Activated CD8-positive, alpha-beta T cell treated with anti-CD3 and anti-CD28 coated beads, Interleukin-2, amount 10 ng/mL, durations not matched to agents 7 days and 5 days (primary cell): ENCODE results near the gene UBE3C. TPM values are rescaled to one million over a fixed set of nuclear protein-coding genes. Genes with fewer than 3 reads are reported as not detected.

Experiments
- ATAC-seq: fragments of 150-1000 bp; cut with Tn5 transposase; one replicate; pipeline ENCODE4 v1.10.0; 2021; ENCODE audit warnings: moderate library complexity
- CTCF ChIA-PET: fragments of 350-600 bp; sonication (Branson Sonifier 250); formaldehyde crosslinking; loops from one replicate; lab custom pipeline; 2021; ENCODE audit warnings: antibody characterized with exemption; lab: Charles Lee
- POLR2A ChIA-PET: fragments of 350-600 bp; sonication (Branson Sonifier 250); formaldehyde crosslinking; loops from one replicate; lab custom pipeline; 2021; ENCODE audit warnings: antibody characterized with exemption; lab: Charles Lee
- DNase-seq: peaks from one replicate; pipeline ENCODE4 v3.0.0-alpha.2; 2020
- H3K27ac Mint-ChIP-seq: one replicate; pipeline ENCODE4 v1.8.0; 2021; ENCODE audit warnings: mild to moderate bottlenecking, mixed read lengths
- H3K27me3 Mint-ChIP-seq: one replicate; pipeline ENCODE4 v1.8.0; 2021; ENCODE audit warnings: low read depth, mixed read lengths
- H3K36me3 Mint-ChIP-seq: one replicate; pipeline ENCODE4 v1.8.0; 2021; ENCODE audit warnings: low read depth, mixed read lengths
- H3K4me1 Mint-ChIP-seq: one replicate; pipeline ENCODE4 v1.8.0; 2021; ENCODE audit warnings: low read depth, mixed read lengths
- H3K4me3 Mint-ChIP-seq: one replicate; pipeline ENCODE4 v1.8.0; 2021; ENCODE audit warnings: mild to moderate bottlenecking, mixed read lengths
- H3K9me3 Mint-ChIP-seq: one replicate; pipeline ENCODE4 v1.8.0; 2022; ENCODE audit warnings: mixed read lengths; ENCODE audit not compliant: insufficient read depth
- total RNA-seq, 2 experiments: library from RNA; stranded (reverse); gene quantifications; one replicate each; pipeline ENCODE4 v1.2.3, GENCODE V29; 2021

The UBE3C gene
- total RNA-seq, 2 experiments from 2014 or later: 57.1 to 57.9 TPM

- Mint-ChIP-seq H3K36me3 (peaks cover 46% of the 10 kb centered on the region), H3K4me3 (no peak overlapping the region), H3K27ac (peak overlapping the region; percentile 6), H3K27me3 (no peaks in the 10 kb centered on the region), H3K9me3 (no peaks in the 10 kb centered on the region), H3K4me1 (no peaks in the 10 kb centered on the region)
- POLR2A ChIA-PET: no interaction called here
- ATAC-seq: no peak
- no peak for DNase-seq
- CTCF ChIA-PET: interaction anchor here (0.6 to 1.8 kb wide), 3 partner anchors 9 to 51 kb away, joined by 3 to 5 read pairs (median 3); no protein-coding TSS in a partner anchor
These were observed 84.0 kb downstream of the UBE3C start for GRCh38 chr7:157222687-157223086.

DNA sequence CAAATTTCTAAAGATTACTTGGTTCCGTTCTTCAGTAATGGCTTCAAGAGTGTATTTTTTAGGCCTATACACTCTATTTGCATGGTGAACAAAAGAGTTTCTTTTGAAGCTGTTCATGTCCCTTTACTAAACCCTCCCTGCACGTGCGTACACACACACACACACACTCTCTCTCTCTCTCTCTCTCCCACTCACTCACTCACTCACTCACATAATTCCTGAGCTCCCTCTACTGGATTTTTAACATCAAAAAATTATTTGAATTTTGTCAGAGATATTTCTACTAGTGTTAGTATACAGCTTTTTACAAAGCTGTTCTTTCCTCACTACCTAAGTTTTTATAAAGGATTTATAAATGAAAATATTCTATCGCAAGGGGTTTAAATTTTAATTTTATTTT, 85.9 kb downstream of the UBE3C start:
- Mint-ChIP-seq H3K36me3 (peaks cover 31% of the 10 kb centered on the region), H3K4me3 (no peak overlapping the region), H3K27ac (no peak overlapping the region), H3K27me3 (no peaks in the 10 kb centered on the region), H3K4me1 (no peaks in the 10 kb centered on the region), H3K9me3 (no peaks in the 10 kb centered on the region)
- ChIA-PET CTCF (interaction anchor here (1.5 kb wide), 1 partner anchor 49 kb away, joined by 4 read pairs; no protein-coding TSS in a partner anchor), POLR2A (no interaction called here)
- DNase-seq (no peak), ATAC-seq (no peak)

- peak; percentile 49 for ATAC-seq
- DNase-seq: peak; percentile 45
- ChIA-PET CTCF (no interaction called here), POLR2A (no interaction called here)
- no peak overlapping the region for H3K27ac Mint-ChIP-seq
- no peaks in the 10 kb centered on the region for H3K4me1 Mint-ChIP-seq
- H3K9me3 Mint-ChIP-seq: no peaks in the 10 kb centered on the region
- no peak overlapping the region for H3K4me3 Mint-ChIP-seq
- no peaks in the 10 kb centered on the region for H3K27me3 Mint-ChIP-seq
- peaks cover 31% of the 10 kb centered on the region for H3K36me3 Mint-ChIP-seq
These were observed 90.2 kb downstream of the UBE3C start for GRCh38 chr7:157228864-157229422.

DNA sequence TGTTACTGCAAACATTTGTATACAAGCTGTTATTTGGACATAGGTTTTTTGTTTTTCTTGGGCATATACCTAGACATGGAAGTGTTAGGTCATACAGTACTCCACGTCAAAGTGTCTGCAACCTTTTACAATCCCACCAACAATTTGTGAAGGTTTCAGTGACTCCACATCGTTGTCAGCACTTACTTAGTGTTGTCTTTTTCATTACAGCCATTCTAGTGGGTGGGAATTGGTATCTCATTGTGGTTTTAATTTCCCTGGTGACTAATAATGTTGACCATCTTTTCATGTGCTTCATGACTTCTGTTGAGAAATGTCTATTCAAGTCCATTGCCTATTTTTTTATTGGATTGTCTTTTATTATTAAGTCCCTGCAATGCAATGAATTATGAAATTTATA, 95.0 kb downstream of the UBE3C start:
- Mint-ChIP-seq H3K36me3 (peaks cover 41% of the 10 kb centered on the region), H3K27me3 (no peaks in the 10 kb centered on the region), H3K4me3 (no peak overlapping the region), H3K9me3 (no peaks in the 10 kb centered on the region), H3K27ac (no peak overlapping the region), H3K4me1 (no peaks in the 10 kb centered on the region)
- DNase-seq: no peak
- CTCF ChIA-PET: interaction anchor here (0.9 to 1.8 kb wide), 3 partner anchors 14 to 40 kb away, joined by 3 to 6 read pairs (median 3); no protein-coding TSS in a partner anchor
- POLR2A ChIA-PET: no interaction called here
- no peak for ATAC-seq

GRCh38 chr7:157234271-157234670, 95.5 kb downstream of the UBE3C start:
- ChIA-PET POLR2A (no interaction called here), CTCF (interaction anchor here (0.9 to 1.8 kb wide), 2 partner anchors 14 to 16 kb away, joined by 3 to 6 read pairs; no protein-coding TSS in a partner anchor)
- Mint-ChIP-seq H3K27me3 (no peaks in the 10 kb centered on the region), H3K4me1 (no peaks in the 10 kb centered on the region), H3K9me3 (no peaks in the 10 kb centered on the region), H3K36me3 (peaks cover 41% of the 10 kb centered on the region), H3K27ac (no peak overlapping the region), H3K4me3 (no peak overlapping the region)
- DNase-seq (no peak), ATAC-seq (no peak)

DNA sequence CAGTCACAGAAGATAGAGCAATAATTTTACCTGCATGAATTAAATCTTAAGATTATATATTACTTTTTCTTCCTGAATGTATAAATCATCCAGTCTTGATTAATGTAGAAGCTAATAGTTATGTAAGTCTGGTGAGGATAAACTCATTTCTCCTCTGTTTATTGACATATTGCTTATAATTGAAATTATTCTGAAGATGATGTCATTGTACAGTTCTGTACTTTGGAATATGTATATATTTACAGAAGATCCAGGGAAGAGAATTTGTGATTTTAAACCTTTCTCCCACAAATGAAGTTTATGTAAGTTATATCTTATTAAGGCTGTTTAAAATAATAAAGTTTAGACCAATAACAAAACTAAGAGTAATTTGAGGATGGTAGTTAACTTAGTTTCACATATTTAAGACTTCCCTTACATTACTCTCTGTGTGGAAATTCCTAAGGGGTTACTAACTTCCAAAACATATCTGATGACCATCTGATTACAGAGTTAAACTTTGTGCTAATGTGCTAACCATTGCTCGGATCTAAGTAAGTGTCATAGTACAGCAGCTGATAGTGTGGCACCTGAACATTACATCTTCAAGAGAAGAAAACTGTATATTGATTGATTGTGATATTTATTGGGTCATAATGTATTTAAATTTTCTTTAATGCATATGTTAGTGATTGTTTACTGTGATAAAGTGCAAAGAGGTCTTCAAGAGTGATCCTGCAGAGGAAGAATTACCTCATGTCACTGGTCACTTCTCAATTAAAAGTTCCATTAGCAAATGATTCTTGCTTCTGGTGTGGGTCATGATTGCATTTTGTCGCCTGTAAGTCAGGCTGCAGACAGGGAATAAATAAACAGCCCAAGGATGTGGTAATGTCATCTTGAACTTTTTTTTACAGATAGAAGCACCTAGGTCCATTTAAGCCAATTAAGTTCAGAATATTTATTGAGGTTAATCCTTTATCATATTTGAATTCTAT, 96.9 kb downstream of the UBE3C start:
- H3K27me3 Mint-ChIP-seq: no peaks in the 10 kb centered on the region
- peaks cover 45% of the 10 kb centered on the region for H3K36me3 Mint-ChIP-seq
- H3K4me3 Mint-ChIP-seq: no peak overlapping the region

GRCh38 chr7:157238087-157238486, 99.4 kb downstream of the UBE3C start:
- ChIA-PET POLR2A (no interaction called here), CTCF (interaction anchor here (1.0 kb wide), 1 partner anchor 12 kb away, joined by 3 read pairs; no protein-coding TSS in a partner anchor)
- DNase-seq (no peak), ATAC-seq (no peak)
- H3K27me3 Mint-ChIP-seq: no peaks in the 10 kb centered on the region
- H3K4me3 Mint-ChIP-seq: no peak overlapping the region
- H3K9me3 Mint-ChIP-seq: no peaks in the 10 kb centered on the region
- H3K27ac Mint-ChIP-seq: peak overlapping the region; percentile 3
- peaks cover 39% of the 10 kb centered on the region for H3K36me3 Mint-ChIP-seq
- H3K4me1 Mint-ChIP-seq: no peaks in the 10 kb centered on the region

More for the DNA sequence above, 96.9 kb downstream of the UBE3C start:
- ATAC-seq: no peak
- no peak overlapping the region for H3K27ac Mint-ChIP-seq
- DNase-seq: no peak
- POLR2A ChIA-PET: no interaction called here
- CTCF ChIA-PET: no interaction called here
- H3K9me3 Mint-ChIP-seq: no peaks in the 10 kb centered on the region
- H3K4me1 Mint-ChIP-seq: no peaks in the 10 kb centered on the region

GRCh38 chr7:157239571-157240270, 101.0 kb downstream of the UBE3C start:
- Mint-ChIP-seq H3K4me3 (no peak overlapping the region), H3K27me3 (no peaks in the 10 kb centered on the region), H3K36me3 (peaks cover 30% of the 10 kb centered on the region), H3K9me3 (no peaks in the 10 kb centered on the region), H3K27ac (no peak overlapping the region), H3K4me1 (no peaks in the 10 kb centered on the region)
- ChIA-PET POLR2A (no interaction called here), CTCF (interaction anchor here (1.5 kb wide), 1 partner anchor 10 kb away, joined by 11 read pairs; no protein-coding TSS in a partner anchor)
- ATAC-seq (no peak), DNase-seq (no peak)

DNA sequence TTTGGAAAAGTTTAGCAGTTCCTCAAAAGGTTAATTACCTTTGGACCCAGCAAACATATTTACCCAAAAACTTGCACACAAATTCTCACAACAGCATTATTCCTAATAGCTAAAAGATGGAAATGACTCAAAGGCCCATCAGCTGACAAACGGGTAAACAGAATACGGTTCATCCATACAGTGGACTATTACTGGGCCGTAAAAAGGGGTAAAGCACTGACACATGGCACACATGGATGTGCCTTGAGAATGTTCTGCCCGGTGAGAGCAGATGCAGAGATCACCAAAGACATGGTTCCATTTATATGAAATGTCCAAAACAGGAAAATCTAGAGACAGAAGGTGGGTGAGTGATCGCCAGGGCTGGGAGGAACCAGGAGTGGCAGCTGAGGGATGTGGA, 102.9 kb downstream of the UBE3C start:
- ATAC-seq: no peak
- no peaks in the 10 kb centered on the region for H3K27me3 Mint-ChIP-seq
- no peak overlapping the region for H3K27ac Mint-ChIP-seq
- no peaks in the 10 kb centered on the region for H3K9me3 Mint-ChIP-seq
- H3K4me1 Mint-ChIP-seq: no peaks in the 10 kb centered on the region
- peaks cover 23% of the 10 kb centered on the region for H3K36me3 Mint-ChIP-seq
- no peak overlapping the region for H3K4me3 Mint-ChIP-seq
- POLR2A ChIA-PET: no interaction called here
- CTCF ChIA-PET: interaction anchor here (2.3 kb wide), 1 partner anchor 8 kb away, joined by 10 read pairs; no protein-coding TSS in a partner anchor
- no peak for DNase-seq

GRCh38 chr7:157244516-157245294, 106.0 kb downstream of the UBE3C start:
- H3K4me1 Mint-ChIP-seq: no peaks in the 10 kb centered on the region
- no peak overlapping the region for H3K4me3 Mint-ChIP-seq
- CTCF ChIA-PET: interaction anchor here (0.6 to 1.2 kb wide), 3 partner anchors 28 to 37 kb away, joined by 3 to 4 read pairs (median 3); no protein-coding TSS in a partner anchor
- H3K36me3 Mint-ChIP-seq: peaks cover 11% of the 10 kb centered on the region
- H3K9me3 Mint-ChIP-seq: no peaks in the 10 kb centered on the region
- no peak for DNase-seq
- POLR2A ChIA-PET: no interaction called here
- no peak for ATAC-seq
- H3K27me3 Mint-ChIP-seq: no peaks in the 10 kb centered on the region
- H3K27ac Mint-ChIP-seq: no peak overlapping the region

DNA sequence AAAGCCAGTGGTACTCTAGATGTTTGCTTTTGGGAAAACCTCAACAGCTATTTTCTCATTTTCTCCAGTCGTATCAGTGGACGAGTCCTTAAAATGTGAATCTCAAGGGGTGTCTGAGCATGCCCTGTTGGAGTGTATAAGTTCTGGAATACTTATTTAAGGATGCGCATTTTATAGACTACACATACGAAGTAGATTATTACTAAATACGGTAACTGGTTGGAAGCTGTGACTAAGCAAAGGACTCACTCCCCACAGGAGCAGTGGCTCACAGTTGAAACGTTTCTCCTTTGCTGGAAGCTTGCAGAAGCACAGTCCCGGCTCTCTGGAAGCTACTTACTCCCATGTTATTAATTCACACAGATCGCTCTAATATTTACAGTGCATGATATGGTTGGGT, 107.3 kb downstream of the UBE3C start:
- POLR2A ChIA-PET: no interaction called here
- Mint-ChIP-seq H3K4me3 (no peak overlapping the region), H3K27ac (no peak overlapping the region), H3K4me1 (no peaks in the 10 kb centered on the region), H3K36me3 (peaks cover 9% of the 10 kb centered on the region), H3K27me3 (no peaks in the 10 kb centered on the region), H3K9me3 (no peaks in the 10 kb centered on the region)
- CTCF ChIA-PET: interaction anchor here (0.7 to 1.1 kb wide), 2 partner anchors 28 to 92 kb away, joined by 3 read pairs; no protein-coding TSS in a partner anchor
- DNase-seq (no peak), ATAC-seq (no peak)
